AG04450 (cell line): ENCODE measurements around the gene ZNF761. TPM values are rescaled to one million over a fixed set of nuclear protein-coding genes. Genes with fewer than 3 reads are reported as not detected.
"Not testable (repeated sequence)": the region's sequence is repeated elsewhere in the genome, so short reads cannot be mapped to it uniquely, and the experiment has no call there.

Experiments
- CTCF ChIA-PET: fragments of 300-600, 350-600 bp; formaldehyde crosslinking; extraction: SDS; loops from one replicate; lab custom pipeline; 2022; ENCODE audit warnings: antibody characterized with exemption, inconsistent platforms; lab: Charles Lee
- POLR2A ChIA-PET: fragments of 350-600 bp; formaldehyde crosslinking; extraction: SDS; loops from one replicate; lab custom pipeline; 2021; ENCODE audit warnings: antibody characterized with exemption, inconsistent platforms; lab: Yijun Ruan, JAX
- DNase-seq: peaks from one replicate; pipeline ENCODE4 v3.0.0-alpha.2; 2011; ENCODE audit warnings: low read depth, low spot score
- H3K27ac ChIP-seq: one replicate; pipeline ENCODE4 v1.5.1; 2012; ENCODE audit warnings: low read depth, low read length, control low read depth
- H3K27me3 ChIP-seq: one replicate; pipeline ENCODE4 v1.6.0; 2012; ENCODE audit warnings: low read length; ENCODE audit not compliant: control insufficient read depth, insufficient read depth
- H3K4me3 ChIP-seq: 2 replicates; pipeline ENCODE4 v1.5.1; 2011; ENCODE audit warnings: mild to moderate bottlenecking, low read depth, low read length, control low read depth
- H3K9me3 ChIP-seq: 2 replicates; pipeline ENCODE4 v1.5.1; 2012; ENCODE audit warnings: low read length; ENCODE audit not compliant: control insufficient read depth, insufficient read depth
- CTCF ChIP-seq: IDR thresholded peaks from 2 replicates; pipeline ENCODE4 v1.5.1; 2011; ENCODE audit warnings: low read depth, low read length, control low read depth, inconsistent platforms
- polyA plus RNA-seq: library from polyadenylated mRNA; depleted of rRNA; stranded (reverse); fragments of >200 nt; gene quantifications from 2 replicates; pipeline ENCODE4 v1.2.3, GENCODE V29; 2011; rRNA removed
- small RNA-seq: library from RNA; depleted of rRNA; stranded (forward); fragments of <200 nt; gene quantifications from one replicate; pipeline ENCODE3, GENCODE V24; 2012; ENCODE audit warnings: low read depth; ENCODE audit not compliant: insufficient read length

Gene ZNF761
- polyA plus RNA-seq, 1 experiment = 12.5 TPM

- POLR2A ChIA-PET, H3K4me3 ChIP-seq, DNase-seq, H3K27ac ChIP-seq, H3K27me3 ChIP-seq, H3K9me3 ChIP-seq: not testable (repeated sequence)
- CTCF ChIA-PET = interaction anchor here (1.8 kb wide), 1 partner anchor 12 kb away, joined by 7 read pairs; no protein-coding TSS in a partner anchor
Observed at GRCh38 chr19:53503671-53504364, 72.0 kb downstream of the ZNF761 start.

GRCh38 chr19:53504365-53504703 is 72.5 kb downstream of the ZNF761 start:
- H3K27me3 ChIP-seq, POLR2A ChIA-PET, DNase-seq, H3K27ac ChIP-seq, H3K9me3 ChIP-seq: not testable (repeated sequence)
- TF ChIP-seq CTCF = 0 out of 2 replicates have a peak, but pooled peaks have one; percentile 32
- CTCF ChIA-PET = interaction anchor here (1.2 to 1.8 kb wide), 2 partner anchors 12 to 79 kb away, joined by 3 to 7 read pairs; no protein-coding TSS in a partner anchor
- peak overlapping the region; percentile 35 for H3K4me3 ChIP-seq

- no peak for DNase-seq
- Histone ChIP-seq H3K27me3 (no peaks in the 10 kb centered on the region), H3K9me3 (no peaks in the 10 kb centered on the region; the same call in 1 of the 2 replicates), H3K27ac (no peak overlapping the region), H3K4me3 (peak overlapping the region; percentile 35)
- POLR2A ChIA-PET = no interaction called here
- CTCF ChIA-PET = interaction anchor here (0.6 to 1.8 kb wide), 5 partner anchors 11 to 524 kb away, joined by 3 to 7 read pairs (median 4); no protein-coding TSS in a partner anchor
- TF ChIP-seq CTCF = no peak
Observed at GRCh38 chr19:53504885-53505284, 73.1 kb downstream of the ZNF761 start.

- CTCF ChIA-PET = interaction anchor here (0.7 kb wide), 1 partner anchor 116 kb away, joined by 7 read pairs; no protein-coding TSS in a partner anchor
- TF ChIP-seq CTCF = no peak
- Histone ChIP-seq H3K27me3 (no peaks in the 10 kb centered on the region), H3K27ac (no peak overlapping the region), H3K4me3 (no peak overlapping the region), H3K9me3 (no peaks in the 10 kb centered on the region; the same call in 1 of the 2 replicates)
- DNase-seq = no peak
- POLR2A ChIA-PET = no interaction called here
Observed at GRCh38 chr19:53506728-53507127, 74.9 kb downstream of the ZNF761 start.

Small RNA genes within 50 kb of the gene (small RNA-seq; reads per million reads assigned to genes)
- not detected for gene RPL39P36

Other genes starting within 250 kb of the ZNF761 start
- gene ZNF665, start 238.6 kb upstream of the ZNF761 start, polyA plus RNA-seq = 3.2 and 4.1 TPM in 2 replicates
- 24.3 and 32.6 TPM in 2 replicates for gene ZNF677, start 177.1 kb upstream of the ZNF761 start, polyA plus RNA-seq
- gene VN1R2, start 173.7 kb upstream of the ZNF761 start, polyA plus RNA-seq = not detected in 2 replicates
- gene VN1R4, start 164.3 kb upstream of the ZNF761 start, polyA plus RNA-seq = not detected in 2 replicates
- gene ZNF845, start 98.2 kb upstream of the ZNF761 start, polyA plus RNA-seq = 4.1 and 5.9 TPM in 2 replicates
- gene ZNF525, start 66.3 kb upstream of the ZNF761 start, polyA plus RNA-seq = 1.6 and 2.9 TPM in 2 replicates
- 4.6 and 5.3 TPM in 2 replicates for gene ZNF765, start 36.8 kb upstream of the ZNF761 start, polyA plus RNA-seq
- gene ZNF813, start 35.7 kb downstream of the ZNF761 start, polyA plus RNA-seq = 1.7 and 2.1 TPM in 2 replicates
- gene ZNF331, start 106.2 kb downstream of the ZNF761 start, polyA plus RNA-seq = 4.2 and 4.4 TPM in 2 replicates
- not detected in 2 replicates for gene DPRX, start 200.0 kb downstream of the ZNF761 start, polyA plus RNA-seq